Smooth muscle cell (in vitro differentiated cells): ENCODE data around the gene TTC39C. TPM values are rescaled to one million over a fixed set of nuclear protein-coding genes. Genes with fewer than 3 reads are reported as not detected.

Experiments
- DNase-seq: peaks from one replicate; lab custom pipeline; 2025; ENCODE audit not compliant: unreplicated experiment; lab: John Stamatoyannopoulos, UW
- H2AFZ ChIP-seq: fragments of 200-600 bp; sonication (generic); 2 replicates; pipeline ENCODE4 v1.6.0; 2016; ENCODE audit warnings: antibody characterized with exemption, low read depth, mild to moderate bottlenecking
- H3F3A ChIP-seq: fragments of 200-600 bp; sonication (generic); 2 replicates; pipeline ENCODE4 v1.6.0; 2017; ENCODE audit warnings: antibody characterized with exemption, low read depth
- H3K27ac ChIP-seq: fragments of 200-600 bp; sonication (generic); 2 replicates; pipeline ENCODE4 v1.5.1; 2016; ENCODE audit warnings: low read depth, mild to moderate bottlenecking
- H3K27me3 ChIP-seq: fragments of 200-600 bp; sonication (generic); 2 replicates; pipeline ENCODE4 v1.6.1; 2016; ENCODE audit warnings: low read depth, mild to moderate bottlenecking
- H3K36me3 ChIP-seq: fragments of 200-600 bp; sonication (generic); 2 replicates; pipeline ENCODE4 v1.5.1; 2016; ENCODE audit warnings: low read depth
- H3K4me1 ChIP-seq: fragments of 200-600 bp; sonication (generic); 2 replicates; pipeline ENCODE4 v1.5.1; 2016; ENCODE audit warnings: low read depth
- H3K4me2 ChIP-seq: fragments of 200-600 bp; sonication (generic); 2 replicates; pipeline ENCODE4 v1.6.0; 2016; ENCODE audit warnings: mild to moderate bottlenecking
- H3K4me3 ChIP-seq: fragments of 200-600 bp; sonication (generic); 2 replicates; pipeline ENCODE4 v1.5.1; 2016; ENCODE audit warnings: mild to moderate bottlenecking
- H3K79me2 ChIP-seq: fragments of 200-600 bp; sonication (generic); 2 replicates; pipeline ENCODE4 v1.6.0; 2016; ENCODE audit warnings: low read depth, mild to moderate bottlenecking
- H3K9ac ChIP-seq: fragments of 200-600 bp; sonication (generic); 2 replicates; pipeline ENCODE4 v1.6.0; 2016; ENCODE audit warnings: low read depth
- H3K9me3 ChIP-seq: fragments of 200-600 bp; sonication (generic); replicated peaks from 2 replicates; pipeline ENCODE4 v1.5.1; 2016; ENCODE audit warnings: low read depth
- H4K20me1 ChIP-seq: fragments of 200-600 bp; sonication (generic); 2 replicates; pipeline ENCODE4 v1.6.0; 2016; ENCODE audit warnings: low read depth
- WGBS: methylation state at CpG from one replicate; pipeline ENCODE4 v1.1.7; 2016; ENCODE audit warnings: low lambda C conversion rate; 5-methylcytosine and 5-hydroxymethylcytosine counted together
- polyA plus RNA-seq: library from polyadenylated mRNA; unstranded; fragments of >200 nt; fragmentation: Nextera tagmentation; extraction: Ambion mirVana; gene quantifications from 2 replicates; pipeline ENCODE4 v1.2.1, GENCODE V29; 2016
- total RNA-seq: library from RNA; depleted of rRNA; stranded (reverse); fragments of >200 nt; gene quantifications from 2 replicates; pipeline ENCODE4 v1.2.3, GENCODE V29; 2014
- TF ChIP-seq, protein P1 (sequence below): fragments of 200-600 bp; sonication (generic); IDR thresholded peaks from 2 replicates; pipeline ENCODE4 v1.5.1; 2017; ENCODE audit warnings: borderline replicate concordance, mild to moderate bottlenecking, antibody characterized with exemption; ENCODE audit not compliant: insufficient read depth, poor library complexity, severe bottlenecking

The TTC39C gene
- total and polyA plus RNA-seq, 2 experiments from 2014 or later = 3.1 to 10.4 TPM

DNA sequence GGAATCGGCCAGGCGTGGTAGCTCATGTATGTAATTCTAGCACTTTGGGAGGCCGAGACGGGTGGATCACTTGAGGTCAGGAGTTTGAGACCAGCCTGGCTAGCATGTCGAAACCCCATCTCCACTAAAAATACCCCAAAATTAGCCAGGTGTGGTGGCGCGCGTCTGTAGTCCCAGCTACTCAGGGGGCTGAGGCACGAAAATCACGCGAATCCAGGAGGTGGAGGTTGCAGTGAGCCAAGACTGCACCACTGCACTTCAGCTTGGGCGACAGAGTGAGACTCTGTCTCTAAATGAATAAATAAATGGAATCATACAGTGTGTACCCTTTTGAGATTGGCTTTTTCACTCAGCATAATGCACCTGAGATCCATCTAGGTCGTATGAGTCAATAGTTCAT, 19.4 kb upstream of the TTC39C start:
- Histone ChIP-seq H3K27me3 (no peaks in the 10 kb centered on the region), H3K9ac (no peak overlapping the region), H3K4me1 (no peaks in the 10 kb centered on the region), H3K79me2 (no peaks in the 10 kb centered on the region), H3K4me3 (no peak overlapping the region), H3K4me2 (no peak overlapping the region), H3K9me3 (no peaks in the 10 kb centered on the region), H2AFZ (no peak overlapping the region), H3K27ac (no peak overlapping the region), H4K20me1 (no peaks in the 10 kb centered on the region), H3K36me3 (no peaks in the 10 kb centered on the region), H3F3A (no peaks in the 10 kb centered on the region)
- DNase-seq = no peak
- TF ChIP-seq, protein P1, sequence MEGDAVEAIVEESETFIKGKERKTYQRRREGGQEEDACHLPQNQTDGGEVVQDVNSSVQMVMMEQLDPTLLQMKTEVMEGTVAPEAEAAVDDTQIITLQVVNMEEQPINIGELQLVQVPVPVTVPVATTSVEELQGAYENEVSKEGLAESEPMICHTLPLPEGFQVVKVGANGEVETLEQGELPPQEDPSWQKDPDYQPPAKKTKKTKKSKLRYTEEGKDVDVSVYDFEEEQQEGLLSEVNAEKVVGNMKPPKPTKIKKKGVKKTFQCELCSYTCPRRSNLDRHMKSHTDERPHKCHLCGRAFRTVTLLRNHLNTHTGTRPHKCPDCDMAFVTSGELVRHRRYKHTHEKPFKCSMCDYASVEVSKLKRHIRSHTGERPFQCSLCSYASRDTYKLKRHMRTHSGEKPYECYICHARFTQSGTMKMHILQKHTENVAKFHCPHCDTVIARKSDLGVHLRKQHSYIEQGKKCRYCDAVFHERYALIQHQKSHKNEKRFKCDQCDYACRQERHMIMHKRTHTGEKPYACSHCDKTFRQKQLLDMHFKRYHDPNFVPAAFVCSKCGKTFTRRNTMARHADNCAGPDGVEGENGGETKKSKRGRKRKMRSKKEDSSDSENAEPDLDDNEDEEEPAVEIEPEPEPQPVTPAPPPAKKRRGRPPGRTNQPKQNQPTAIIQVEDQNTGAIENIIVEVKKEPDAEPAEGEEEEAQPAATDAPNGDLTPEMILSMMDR = no peak
- WGBS = 94% methylated on average over 13 of the region's 13 CpGs

DNA sequence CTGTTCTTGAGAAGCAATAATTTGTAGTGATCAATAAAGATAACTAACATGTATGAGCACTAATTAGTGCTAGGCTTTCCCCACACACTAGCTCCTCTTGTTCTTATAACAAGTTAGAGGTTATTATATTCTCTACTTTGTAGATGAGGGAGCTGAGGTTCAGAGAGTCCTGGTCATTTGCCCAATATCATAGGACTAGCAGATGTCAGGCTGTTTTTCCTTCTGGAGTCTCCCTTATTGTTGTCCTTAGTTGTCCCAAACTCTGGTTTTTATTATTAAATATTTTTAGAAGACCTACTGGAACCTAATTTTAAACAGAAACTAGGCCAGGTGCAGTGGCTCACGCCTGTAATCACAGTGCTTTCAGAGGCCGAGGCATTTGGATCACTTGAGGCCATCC, 16.5 kb upstream of the TTC39C start:
- no peak overlapping the region for H3K27ac ChIP-seq

DNA sequence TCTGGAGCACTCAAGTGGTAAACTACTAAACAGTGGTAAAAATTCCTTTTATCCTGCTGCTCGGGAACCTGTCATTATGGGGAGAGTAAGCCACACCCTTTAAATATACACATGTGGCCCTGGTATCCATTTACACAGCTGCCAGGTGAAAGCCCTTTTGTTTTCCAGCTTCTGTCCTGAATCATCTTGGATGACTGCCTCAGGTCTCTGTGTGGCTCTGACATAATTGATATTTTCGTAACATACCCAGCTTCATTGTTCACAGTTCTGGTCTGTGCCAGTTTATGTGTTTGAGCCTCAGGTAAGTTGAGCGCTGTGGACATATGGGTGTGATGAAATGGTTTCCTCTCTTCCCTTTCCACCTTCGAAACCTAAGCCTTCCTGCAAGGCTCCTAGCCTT, 15.7 kb upstream of the TTC39C start:
- no peak overlapping the region for H3K4me2 ChIP-seq
- H3F3A ChIP-seq = no peaks in the 10 kb centered on the region
- no peaks in the 10 kb centered on the region for H3K36me3 ChIP-seq
- no peak overlapping the region for H2AFZ ChIP-seq
- TF ChIP-seq, protein P1 = no peak
- no peak overlapping the region for H3K9ac ChIP-seq
- no peaks in the 10 kb centered on the region for H3K27me3 ChIP-seq
- no peak for DNase-seq
- H3K4me3 ChIP-seq = no peak overlapping the region
- 46% methylated on average over 4 of the region's 4 CpGs for WGBS
- H3K27ac ChIP-seq = no peak overlapping the region
- no peaks in the 10 kb centered on the region for H3K4me1 ChIP-seq
- H3K9me3 ChIP-seq = no peaks in the 10 kb centered on the region
- no peaks in the 10 kb centered on the region for H4K20me1 ChIP-seq
- no peaks in the 10 kb centered on the region for H3K79me2 ChIP-seq

More for the DNA sequence above, 16.5 kb upstream of the TTC39C start:
- DNase-seq = no peak
- Histone ChIP-seq H3K27me3 (no peaks in the 10 kb centered on the region), H3K4me1 (no peaks in the 10 kb centered on the region), H3K79me2 (no peaks in the 10 kb centered on the region), H3K9me3 (no peaks in the 10 kb centered on the region), H3K4me3 (no peak overlapping the region), H3K4me2 (no peak overlapping the region), H3F3A (no peaks in the 10 kb centered on the region), H3K9ac (no peak overlapping the region), H2AFZ (no peak overlapping the region), H3K36me3 (no peaks in the 10 kb centered on the region), H4K20me1 (no peaks in the 10 kb centered on the region)
- WGBS = 95% methylated on average over 2 of the region's 2 CpGs
- TF ChIP-seq, protein P1 = no peak
